Measurements from ENCODE around the gene ACTMAP. TPM values are rescaled to one million over a fixed set of nuclear protein-coding genes. Genes with fewer than 3 reads are reported as not detected.

Gene ACTMAP
- total RNA-seq, 1 experiment from 2014 or later, result 16.8 TPM

DNA sequence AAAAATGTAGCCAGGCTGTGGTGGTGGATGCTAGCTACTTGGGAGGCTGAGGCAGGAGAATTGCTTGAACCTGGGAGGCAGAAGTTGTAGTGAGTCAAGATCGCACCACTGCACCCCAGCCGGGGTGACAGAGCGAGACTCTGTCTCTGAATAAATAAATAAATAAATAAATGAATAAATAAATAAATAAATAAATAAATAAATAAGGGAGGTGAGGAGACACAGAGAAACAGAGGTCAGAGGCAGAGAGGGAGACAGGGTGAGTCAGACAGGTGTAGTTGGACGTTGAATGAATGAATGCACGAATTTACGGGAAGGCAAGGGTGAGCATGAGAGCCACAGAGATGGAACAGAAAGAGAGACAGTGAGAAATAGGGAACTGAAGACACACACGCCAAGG lies 30.9 kb upstream of the ACTMAP start:
- no peak overlapping the region for H3K9ac ChIP-seq (ENCODE audit: low read length)
- BruUV-seq (replicated peaks), result no TSS peak
- POLR2A ChIA-PET, result no interaction called here
- TF ChIP-seq, protein P1, sequence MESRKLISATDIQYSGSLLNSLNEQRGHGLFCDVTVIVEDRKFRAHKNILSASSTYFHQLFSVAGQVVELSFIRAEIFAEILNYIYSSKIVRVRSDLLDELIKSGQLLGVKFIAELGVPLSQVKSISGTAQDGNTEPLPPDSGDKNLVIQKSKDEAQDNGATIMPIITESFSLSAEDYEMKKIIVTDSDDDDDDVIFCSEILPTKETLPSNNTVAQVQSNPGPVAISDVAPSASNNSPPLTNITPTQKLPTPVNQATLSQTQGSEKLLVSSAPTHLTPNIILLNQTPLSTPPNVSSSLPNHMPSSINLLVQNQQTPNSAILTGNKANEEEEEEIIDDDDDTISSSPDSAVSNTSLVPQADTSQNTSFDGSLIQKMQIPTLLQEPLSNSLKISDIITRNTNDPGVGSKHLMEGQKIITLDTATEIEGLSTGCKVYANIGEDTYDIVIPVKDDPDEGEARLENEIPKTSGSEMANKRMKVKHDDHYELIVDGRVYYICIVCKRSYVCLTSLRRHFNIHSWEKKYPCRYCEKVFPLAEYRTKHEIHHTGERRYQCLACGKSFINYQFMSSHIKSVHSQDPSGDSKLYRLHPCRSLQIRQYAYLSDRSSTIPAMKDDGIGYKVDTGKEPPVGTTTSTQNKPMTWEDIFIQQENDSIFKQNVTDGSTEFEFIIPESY (IDR thresholded peaks at IDR 0.05; ENCODE audit: extremely low read depth, insufficient replicate concordance, low read length), result no peak
- TF ChIP-seq RAD21 (IDR thresholded peaks at IDR 0.05; ENCODE audit: low read depth) (no peak), EZH2 (IDR thresholded peaks at IDR 0.05) (no peak), CBX3 (IDR thresholded peaks at IDR 0.05; ENCODE audit: low read depth) (no peak), ELF1 (IDR thresholded peaks at IDR 0.05; ENCODE audit: borderline replicate concordance, low read depth) (no peak), EZH2phosphoT487 (IDR thresholded peaks at IDR 0.05; ENCODE audit: borderline replicate concordance) (no peak), ZFX (IDR thresholded peaks at IDR 0.05) (no peak), SP1 (IDR thresholded peaks at IDR 0.05; ENCODE audit: low read depth) (no peak), SIN3A (IDR thresholded peaks at IDR 0.05; ENCODE audit: low read depth) (no peak)
- TF ChIP-seq, protein P2, sequence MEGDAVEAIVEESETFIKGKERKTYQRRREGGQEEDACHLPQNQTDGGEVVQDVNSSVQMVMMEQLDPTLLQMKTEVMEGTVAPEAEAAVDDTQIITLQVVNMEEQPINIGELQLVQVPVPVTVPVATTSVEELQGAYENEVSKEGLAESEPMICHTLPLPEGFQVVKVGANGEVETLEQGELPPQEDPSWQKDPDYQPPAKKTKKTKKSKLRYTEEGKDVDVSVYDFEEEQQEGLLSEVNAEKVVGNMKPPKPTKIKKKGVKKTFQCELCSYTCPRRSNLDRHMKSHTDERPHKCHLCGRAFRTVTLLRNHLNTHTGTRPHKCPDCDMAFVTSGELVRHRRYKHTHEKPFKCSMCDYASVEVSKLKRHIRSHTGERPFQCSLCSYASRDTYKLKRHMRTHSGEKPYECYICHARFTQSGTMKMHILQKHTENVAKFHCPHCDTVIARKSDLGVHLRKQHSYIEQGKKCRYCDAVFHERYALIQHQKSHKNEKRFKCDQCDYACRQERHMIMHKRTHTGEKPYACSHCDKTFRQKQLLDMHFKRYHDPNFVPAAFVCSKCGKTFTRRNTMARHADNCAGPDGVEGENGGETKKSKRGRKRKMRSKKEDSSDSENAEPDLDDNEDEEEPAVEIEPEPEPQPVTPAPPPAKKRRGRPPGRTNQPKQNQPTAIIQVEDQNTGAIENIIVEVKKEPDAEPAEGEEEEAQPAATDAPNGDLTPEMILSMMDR (IDR thresholded peaks at IDR 0.05 in 2 of 3, conservative IDR thresholded peaks at IDR 0.05 in 1 of 3; ENCODE audit: borderline replicate concordance in 1 of 3, insufficient read depth in 1 of 3, low read depth in 2 of 3, low read length in 2 of 3), result no peak
- TF ChIP-seq, protein P3, sequence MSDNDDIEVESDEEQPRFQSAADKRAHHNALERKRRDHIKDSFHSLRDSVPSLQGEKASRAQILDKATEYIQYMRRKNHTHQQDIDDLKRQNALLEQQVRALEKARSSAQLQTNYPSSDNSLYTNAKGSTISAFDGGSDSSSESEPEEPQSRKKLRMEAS (IDR thresholded peaks at IDR 0.05), result no peak
- TF ChIP-seq, protein P4, sequence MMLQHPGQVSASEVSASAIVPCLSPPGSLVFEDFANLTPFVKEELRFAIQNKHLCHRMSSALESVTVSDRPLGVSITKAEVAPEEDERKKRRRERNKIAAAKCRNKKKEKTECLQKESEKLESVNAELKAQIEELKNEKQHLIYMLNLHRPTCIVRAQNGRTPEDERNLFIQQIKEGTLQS (IDR thresholded peaks at IDR 0.05), result no peak
- no peaks in the 10 kb centered on the region for H3K79me2 ChIP-seq (ENCODE audit: insufficient read depth, low read length)
- H2AFZ ChIP-seq (ENCODE audit: low read depth, low read length, poor library complexity, severe bottlenecking), result no peak overlapping the region
- CTCF ChIA-PET, result no interaction called here
- no peaks in the 10 kb centered on the region for H3K36me3 ChIP-seq (ENCODE audit: control insufficient read depth in 1 of 2, insufficient read depth in 2 of 2, low read length in 2 of 2)
- ATAC-seq (no peak), DNase-seq (ENCODE audit: low read depth, low spot score) (no peak)
- H3K9me3 ChIP-seq (ENCODE audit: control insufficient read depth in 1 of 2, insufficient read depth in 1 of 2, low read depth in 1 of 2, low read length in 2 of 2), result no peaks in the 10 kb centered on the region
- peaks cover 12 to 23% of the 10 kb centered on the region in 2 experiments for H3K4me1 ChIP-seq (ENCODE audit: control insufficient read depth in 1 of 2, insufficient read depth in 2 of 2, low read length in 2 of 2)
- H3K9me2 ChIP-seq (ENCODE audit: insufficient read depth), result no peaks in the 10 kb centered on the region
- RAD21 ChIA-PET (ENCODE audit: low non-redundant PET in 1 of 2, low total read pairs in 2 of 2, uncharacterized antibody in 2 of 2, unreplicated experiment in 2 of 2), result interaction anchor here in 1 of 2 experiments (0.7 kb wide), 1 partner anchor 27 kb away, joined by 3 read pairs; no protein-coding TSS in a partner anchor
- intact Hi-C loops (cut with micrococcal nuclease), result no loop called here
- H4K20me1 ChIP-seq (ENCODE audit: insufficient read depth), result no peaks in the 10 kb centered on the region
- H3K27me3 ChIP-seq (ENCODE audit: insufficient read depth, low read length), result no peaks in the 10 kb centered on the region
- no peak overlapping the region for H3K4me2 ChIP-seq (ENCODE audit: low read length)
- H3K27ac ChIP-seq (ENCODE audit: low read depth, low read length), result no peak overlapping the region
- H3K4me3 ChIP-seq (replicated peaks in 1 of 2; ENCODE audit: low read depth in 1 of 2, low read length in 2 of 2), result no peak overlapping the region
